ENCODE measurements around the gene ALG13.
"Not testable (repeated sequence)": the region's sequence is repeated elsewhere in the genome, so short reads cannot be mapped to it uniquely, and the experiment has no call there.

Gene ALG13

DNA sequence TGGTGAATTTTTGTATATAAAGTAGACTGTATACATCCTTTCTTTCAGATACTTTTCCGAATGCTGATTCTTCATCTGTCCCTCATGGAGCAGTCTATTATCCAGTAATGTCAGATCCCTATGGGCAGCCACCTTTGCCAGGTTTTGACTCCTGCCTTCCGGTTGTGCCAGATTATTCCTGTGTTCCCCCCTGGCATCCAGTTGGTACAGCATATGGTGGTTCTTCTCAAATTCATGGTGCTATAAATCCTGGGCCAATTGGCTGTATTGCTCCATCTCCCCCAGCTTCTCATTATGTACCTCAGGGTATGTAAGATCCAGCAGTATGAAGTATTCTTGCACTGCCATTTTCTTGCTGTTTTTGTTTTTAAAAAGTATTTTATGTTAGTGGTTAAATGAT, 78.7 kb downstream of the ALG13 start:
- DNase-seq (ENCODE audit: low read depth, low spot score) = no peak

DNA sequence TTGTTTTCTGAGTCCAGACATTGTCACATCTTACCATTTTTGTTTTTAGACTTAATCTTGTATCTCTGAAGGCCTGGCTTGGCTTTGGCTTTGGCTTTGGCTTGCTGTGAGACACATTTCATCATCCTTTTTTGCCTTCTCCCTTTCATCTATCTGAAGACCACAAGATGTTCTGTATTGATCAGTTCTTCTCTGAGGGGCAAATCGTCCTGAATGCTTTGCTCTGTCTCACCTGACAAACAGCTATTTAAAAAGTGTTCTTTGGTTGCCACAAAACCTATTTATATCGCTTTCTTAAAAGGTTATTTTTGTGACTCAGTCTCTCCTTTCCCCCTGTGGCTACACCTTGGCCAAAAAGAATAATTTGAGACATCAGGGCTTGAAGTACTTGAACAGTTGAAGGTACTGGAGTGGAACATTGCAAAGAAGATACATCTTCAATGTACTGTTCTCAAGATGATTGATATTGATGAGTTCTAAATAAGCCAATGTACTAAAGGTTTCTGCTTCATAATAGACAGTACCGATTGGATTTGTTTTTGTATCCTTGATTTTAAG, 80.7 kb downstream of the ALG13 start:
- no peak for DNase-seq (ENCODE audit: low read depth, low spot score)

DNA sequence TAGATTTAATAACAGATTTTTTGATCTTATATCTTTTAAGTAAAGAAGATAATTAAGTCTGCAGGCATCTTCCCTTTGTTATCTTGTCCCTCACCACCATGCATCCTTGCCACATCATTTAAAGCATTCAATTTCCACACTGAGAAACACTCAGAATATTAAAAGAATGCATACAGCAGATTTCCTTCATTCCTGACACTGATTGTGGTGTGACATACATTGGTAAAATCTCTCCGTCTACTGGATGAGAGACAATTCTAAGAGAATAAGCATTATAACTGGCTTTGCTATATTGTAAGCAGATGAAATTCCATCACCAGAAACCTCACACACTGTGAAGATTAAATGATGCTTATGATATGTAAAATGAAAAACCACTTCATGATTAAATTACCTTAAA, 97.6 kb downstream of the ALG13 start:
- no peak for DNase-seq (ENCODE audit: low read depth, low spot score)

DNA sequence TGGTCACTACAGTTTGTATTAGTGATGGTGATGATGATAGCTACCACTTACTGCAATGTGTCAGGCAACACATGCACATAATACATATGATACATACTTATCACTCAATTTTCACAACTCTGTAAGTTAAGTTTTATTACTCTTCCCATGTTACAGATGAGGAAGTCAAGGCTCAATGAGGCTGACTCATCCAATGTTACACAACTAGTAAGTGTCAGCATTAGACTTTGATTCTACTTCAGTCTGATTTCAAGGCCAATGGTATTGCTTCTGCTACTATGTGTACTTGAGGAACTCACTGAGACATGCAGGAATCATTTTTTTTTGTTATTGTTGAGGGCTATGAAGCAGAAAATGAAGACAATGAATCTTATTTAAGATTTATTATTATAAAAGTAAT, 98.6 kb downstream of the ALG13 start:
- DNase-seq (ENCODE audit: low read depth, low spot score) = no peak

DNA sequence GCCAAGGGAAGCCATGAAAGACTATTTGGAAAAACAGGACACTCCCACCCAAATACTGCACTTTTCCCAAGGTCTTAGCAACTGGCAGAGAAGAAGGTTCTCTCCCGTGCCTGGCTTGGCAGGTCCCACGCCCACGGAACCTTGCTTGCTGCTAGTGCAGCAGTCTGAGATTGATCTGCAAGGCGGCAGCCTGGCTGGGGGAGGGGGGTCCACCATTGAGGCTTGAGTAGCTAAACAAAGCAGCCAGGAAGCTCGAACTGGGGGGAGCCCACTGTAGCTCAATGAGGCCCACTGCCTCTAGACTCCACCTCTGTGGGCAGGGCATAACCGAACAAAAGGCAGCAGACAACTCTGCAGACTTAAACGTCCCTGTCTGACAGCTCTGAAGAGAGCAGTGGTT, 103.7 kb downstream of the ALG13 start:
- no peak for DNase-seq (ENCODE audit: low read depth, low spot score)

DNA sequence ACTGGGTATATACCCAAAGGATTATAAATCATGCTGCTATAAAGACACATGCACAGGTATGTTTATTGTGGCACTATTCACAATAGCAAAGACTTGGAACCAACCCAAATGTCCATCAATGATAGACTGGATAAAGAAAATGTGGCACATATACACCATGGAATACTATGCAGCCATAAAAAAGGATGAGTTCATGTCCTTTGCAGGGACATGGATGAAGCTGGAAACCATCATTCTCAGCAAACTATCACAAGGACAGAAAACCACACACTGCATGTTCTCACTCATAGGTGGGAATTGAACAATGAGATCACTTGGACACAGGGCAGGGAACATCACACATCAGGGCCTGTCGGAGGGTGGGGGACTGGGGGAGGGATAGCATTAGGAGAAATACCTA, 109.1 kb downstream of the ALG13 start:
- DNase-seq (ENCODE audit: low read depth, low spot score) = not testable (repeated sequence)

Measured in smooth muscle cell of the brain vasculature (primary cell).